Nephron (organoid): ENCODE measurements around the gene OTUD7B.
"Not testable (repeated sequence)": the region's sequence is repeated elsewhere in the genome, so short reads cannot be mapped to it uniquely, and the experiment has no call there.

ENCODE experiments used
- H3K27ac Mint-ChIP-seq, 3 experiments: 2 replicates each; pipeline ENCODE4 v1.8.0; 2020; ENCODE audit warnings: mixed read lengths in 3 of 3, mild to moderate bottlenecking in 2 of 3, moderate library complexity in 1 of 3
- H3K27me3 Mint-ChIP-seq: 2 replicates; pipeline ENCODE4 v1.8.0; 2021; ENCODE audit warnings: low read depth, mild to moderate bottlenecking, moderate library complexity, mixed read lengths
- H3K36me3 Mint-ChIP-seq: 2 replicates; pipeline ENCODE4 v1.8.0; 2020; ENCODE audit warnings: low read depth, mixed read lengths
- H3K4me1 Mint-ChIP-seq: 2 replicates; pipeline ENCODE4 v1.8.0; 2020; ENCODE audit warnings: mixed read lengths
- H3K4me3 Mint-ChIP-seq, 3 experiments: 2 replicates each; pipeline ENCODE4 v1.8.0; 2020; ENCODE audit warnings: mild to moderate bottlenecking in 3 of 3, mixed read lengths in 3 of 3, moderate library complexity in 2 of 3
- H3K9me3 Mint-ChIP-seq: 2 replicates; pipeline ENCODE4 v1.8.0; 2020; ENCODE audit warnings: mixed read lengths
- TF ChIP-seq, protein P1 (sequence below), 3 experiments: fragments of 200-600 bp; sonication (generic); IDR thresholded peaks; one replicate each; pipeline ENCODE4 v1.5.0; 2021; ENCODE audit warnings: antibody characterized with exemption in 3 of 3; ENCODE audit not compliant: unreplicated experiment in 3 of 3

Gene OTUD7B

GRCh38 chr1:149965440-149965839 is 45.1 kb downstream of the OTUD7B start:
- Mint-ChIP-seq H3K4me1 (no peaks in the 10 kb centered on the region), H3K27ac (no peak overlapping the region), H3K36me3 (peaks cover 65% of the 10 kb centered on the region), H3K4me3 (no peak overlapping the region), H3K9me3 (no peaks in the 10 kb centered on the region), H3K27me3 (no peaks in the 10 kb centered on the region)
- TF ChIP-seq, protein P1, sequence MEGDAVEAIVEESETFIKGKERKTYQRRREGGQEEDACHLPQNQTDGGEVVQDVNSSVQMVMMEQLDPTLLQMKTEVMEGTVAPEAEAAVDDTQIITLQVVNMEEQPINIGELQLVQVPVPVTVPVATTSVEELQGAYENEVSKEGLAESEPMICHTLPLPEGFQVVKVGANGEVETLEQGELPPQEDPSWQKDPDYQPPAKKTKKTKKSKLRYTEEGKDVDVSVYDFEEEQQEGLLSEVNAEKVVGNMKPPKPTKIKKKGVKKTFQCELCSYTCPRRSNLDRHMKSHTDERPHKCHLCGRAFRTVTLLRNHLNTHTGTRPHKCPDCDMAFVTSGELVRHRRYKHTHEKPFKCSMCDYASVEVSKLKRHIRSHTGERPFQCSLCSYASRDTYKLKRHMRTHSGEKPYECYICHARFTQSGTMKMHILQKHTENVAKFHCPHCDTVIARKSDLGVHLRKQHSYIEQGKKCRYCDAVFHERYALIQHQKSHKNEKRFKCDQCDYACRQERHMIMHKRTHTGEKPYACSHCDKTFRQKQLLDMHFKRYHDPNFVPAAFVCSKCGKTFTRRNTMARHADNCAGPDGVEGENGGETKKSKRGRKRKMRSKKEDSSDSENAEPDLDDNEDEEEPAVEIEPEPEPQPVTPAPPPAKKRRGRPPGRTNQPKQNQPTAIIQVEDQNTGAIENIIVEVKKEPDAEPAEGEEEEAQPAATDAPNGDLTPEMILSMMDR (IDR thresholded peaks at IDR 0.05; ENCODE audit: unreplicated experiment in 3 of 3): no peak

GRCh38 chr1:149963358-149963757 is 47.2 kb downstream of the OTUD7B start:
- peaks cover 10% of the 10 kb centered on the region for H3K9me3 Mint-ChIP-seq
- no peaks in the 10 kb centered on the region for H3K27me3 Mint-ChIP-seq
- TF ChIP-seq, protein P1 (IDR thresholded peaks at IDR 0.05; ENCODE audit: unreplicated experiment in 3 of 3): no peak
- H3K36me3 Mint-ChIP-seq: peaks cover 78% of the 10 kb centered on the region
- peak overlapping the region in 1 of 3 experiments; percentile 43 for H3K27ac Mint-ChIP-seq
- no peaks in the 10 kb centered on the region for H3K4me1 Mint-ChIP-seq
- H3K4me3 Mint-ChIP-seq: no peak overlapping the region

GRCh38 chr1:149962736-149963135 is 47.8 kb downstream of the OTUD7B start:
- TF ChIP-seq, protein P1 (IDR thresholded peaks at IDR 0.05; ENCODE audit: unreplicated experiment in 3 of 3): no peak
- Mint-ChIP-seq H3K4me3 (no peak overlapping the region), H3K36me3 (peaks cover 81% of the 10 kb centered on the region), H3K9me3 (peaks cover 14% of the 10 kb centered on the region), H3K27me3 (no peaks in the 10 kb centered on the region), H3K27ac (peak overlapping the region in 2 of 3 experiments; percentile 17 to 43), H3K4me1 (no peaks in the 10 kb centered on the region)

GRCh38 chr1:149962039-149962647 is 48.4 kb downstream of the OTUD7B start:
- H3K4me3 Mint-ChIP-seq: no peak overlapping the region
- H3K9me3 Mint-ChIP-seq: peaks cover 17% of the 10 kb centered on the region
- TF ChIP-seq, protein P1 (IDR thresholded peaks at IDR 0.05; ENCODE audit: unreplicated experiment in 3 of 3): peak; percentile 75 to 83 (median 82)
- peaks cover 81% of the 10 kb centered on the region for H3K36me3 Mint-ChIP-seq
- no peaks in the 10 kb centered on the region for H3K27me3 Mint-ChIP-seq
- H3K4me1 Mint-ChIP-seq: no peaks in the 10 kb centered on the region
- H3K27ac Mint-ChIP-seq: peak overlapping the region in 2 of 3 experiments; percentile 17 to 34

DNA sequence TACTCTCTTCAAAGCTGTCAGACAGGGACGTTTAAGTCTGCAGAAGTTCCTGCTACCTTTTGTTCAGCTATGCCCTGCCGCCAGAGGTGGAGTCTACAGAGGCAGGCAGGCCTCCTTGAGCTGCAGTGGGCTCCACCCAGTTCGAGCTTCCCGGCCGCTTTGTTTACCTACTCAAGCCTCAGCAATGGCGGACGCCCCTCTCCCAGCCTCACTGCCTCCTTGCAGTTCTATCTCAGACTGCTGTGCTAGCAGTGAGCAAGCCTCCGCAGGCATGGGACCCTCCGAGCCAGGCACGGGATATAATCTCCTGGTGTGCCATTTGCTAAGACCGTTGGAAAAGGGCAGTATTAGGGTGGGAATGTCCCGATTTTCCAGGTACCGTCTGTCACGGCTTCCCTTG is 53.0 kb downstream of the OTUD7B start:
- Mint-ChIP-seq H3K36me3 (peaks cover 94% of the 10 kb centered on the region), H3K9me3 (peaks cover 46% of the 10 kb centered on the region)
- H3K4me3 Mint-ChIP-seq, H3K27me3 Mint-ChIP-seq, H3K4me1 Mint-ChIP-seq, H3K27ac Mint-ChIP-seq: not testable (repeated sequence)

DNA sequence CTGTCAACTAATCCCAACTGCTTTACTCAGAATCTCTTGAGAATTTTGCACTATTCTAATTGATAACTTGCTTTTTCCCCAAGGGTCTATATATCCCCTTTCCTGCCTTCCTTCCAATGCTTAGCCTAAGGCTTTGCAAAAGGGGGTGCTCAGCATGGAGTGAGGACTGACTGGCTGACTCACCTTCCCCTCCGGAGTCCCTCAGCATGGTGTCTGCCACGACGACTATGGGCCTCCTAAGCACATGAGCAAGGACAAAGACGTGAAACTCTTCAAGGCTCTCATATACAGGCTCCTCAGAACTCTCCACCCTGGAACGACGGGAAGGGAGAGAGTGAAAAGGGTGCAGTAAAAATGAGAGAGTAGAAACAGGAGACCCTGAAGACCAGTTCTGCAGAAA is 60.6 kb downstream of the OTUD7B start:
- Mint-ChIP-seq H3K27ac (no peak overlapping the region), H3K4me1 (no peaks in the 10 kb centered on the region), H3K27me3 (no peaks in the 10 kb centered on the region), H3K36me3 (peaks cover 69% of the 10 kb centered on the region), H3K9me3 (peaks cover 15% of the 10 kb centered on the region), H3K4me3 (no peak overlapping the region)
- TF ChIP-seq, protein P1 (IDR thresholded peaks at IDR 0.05; ENCODE audit: unreplicated experiment in 3 of 3): no peak
